CD4-positive, alpha-beta T cell treated with Interleukin-4 for 4 hours (primary cell): ENCODE data around the gene TGFB3.
"Not testable (repeated sequence)": the region's sequence is repeated elsewhere in the genome, so short reads cannot be mapped to it uniquely, and the experiment has no call there.

Experiments used
- DNase-seq: peaks from one replicate; pipeline ENCODE4 v3.0.0-alpha.2; 2020

Gene TGFB3

GRCh38 chr14:75944607-75945241, 37.1 kb downstream of the TGFB3 start:
- no peak for DNase-seq

DNA sequence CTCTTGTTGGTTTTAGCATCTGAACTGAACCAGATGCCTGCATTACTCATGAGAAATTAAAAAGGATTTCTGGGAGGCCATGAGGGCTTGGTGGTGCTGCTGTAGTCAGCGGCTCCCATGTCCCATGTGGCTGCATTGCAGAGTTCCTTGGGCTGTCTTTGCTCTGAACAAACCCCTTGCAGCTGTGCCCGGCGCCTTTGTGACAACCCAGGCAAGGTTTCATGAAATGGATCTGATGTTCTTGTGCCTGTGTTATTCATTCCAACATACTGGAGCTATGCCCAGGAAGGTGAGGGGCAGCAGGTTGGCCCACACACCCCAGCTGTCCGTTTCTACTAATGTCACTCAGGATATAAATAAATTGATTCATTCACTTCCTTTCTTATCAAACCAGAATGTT, 40.8 kb downstream of the TGFB3 start:
- no peak for DNase-seq

- DNase-seq: no peak
Measured at GRCh38 chr14:75939200-75939599, 42.6 kb downstream of the TGFB3 start.

GRCh38 chr14:75934998-75935628, 46.7 kb downstream of the TGFB3 start:
- DNase-seq: no peak

GRCh38 chr14:75933712-75934296, 48.0 kb downstream of the TGFB3 start:
- DNase-seq: no peak

- DNase-seq: no peak
Measured at GRCh38 chr14:75928690-75929181, 53.1 kb downstream of the TGFB3 start.

DNA sequence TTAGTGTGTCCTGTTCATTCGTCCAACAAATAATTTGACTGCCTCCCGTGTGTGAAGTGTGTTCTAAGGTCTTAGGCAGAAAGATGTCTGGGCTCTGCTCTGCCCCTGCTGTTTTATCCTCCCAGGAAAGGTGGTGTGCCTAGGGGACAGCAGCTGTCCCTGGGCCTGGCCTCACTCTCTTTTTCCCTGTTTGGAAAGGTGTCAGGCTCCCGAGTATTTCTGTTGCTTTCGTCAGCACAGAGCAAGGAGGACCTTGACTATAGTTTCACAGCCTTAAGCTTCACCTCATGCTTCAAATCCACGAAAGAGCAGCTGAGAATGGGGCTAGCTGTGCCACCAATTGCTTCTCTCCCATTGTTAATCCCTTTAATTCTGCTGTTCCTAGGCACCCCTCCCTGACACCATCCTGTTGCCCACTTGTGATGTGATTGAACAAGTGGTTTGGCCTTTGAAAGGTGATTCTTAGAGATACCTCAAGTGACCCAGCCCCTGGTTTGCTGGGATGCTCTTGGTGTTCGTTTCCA, 54.2 kb downstream of the TGFB3 start:
- DNase-seq: no peak

DNA sequence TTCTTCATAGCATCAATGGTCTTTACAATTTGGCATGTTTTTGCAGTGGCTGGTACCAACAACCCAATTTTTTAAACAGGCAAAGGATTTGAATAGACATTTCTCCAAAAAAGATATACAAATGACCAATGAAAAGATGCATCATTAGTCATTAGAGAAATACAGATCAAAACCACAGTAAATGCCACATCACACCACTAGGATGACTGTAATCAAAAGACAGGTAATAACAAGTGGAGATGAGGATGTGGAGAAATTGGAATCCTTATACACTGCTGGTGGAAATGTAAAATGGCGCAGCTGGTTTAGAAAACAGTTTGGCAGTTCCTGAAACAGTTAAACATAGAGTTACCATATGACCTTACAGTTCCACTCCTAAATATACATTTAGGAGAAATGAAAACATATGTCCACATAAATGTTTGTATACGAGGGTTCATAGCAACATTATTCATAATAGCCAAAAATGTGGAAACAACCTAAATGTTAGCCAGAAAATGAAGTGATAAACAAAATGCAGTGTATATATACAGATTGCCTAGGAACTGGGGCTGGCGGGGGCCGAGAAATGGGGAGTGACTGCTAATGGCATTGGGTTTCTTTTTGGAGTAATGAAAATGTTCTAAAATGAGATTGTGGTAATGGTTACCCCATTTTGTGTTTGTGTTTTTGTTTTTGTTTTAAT, 55.2 kb downstream of the TGFB3 start:
- DNase-seq: no peak

DNA sequence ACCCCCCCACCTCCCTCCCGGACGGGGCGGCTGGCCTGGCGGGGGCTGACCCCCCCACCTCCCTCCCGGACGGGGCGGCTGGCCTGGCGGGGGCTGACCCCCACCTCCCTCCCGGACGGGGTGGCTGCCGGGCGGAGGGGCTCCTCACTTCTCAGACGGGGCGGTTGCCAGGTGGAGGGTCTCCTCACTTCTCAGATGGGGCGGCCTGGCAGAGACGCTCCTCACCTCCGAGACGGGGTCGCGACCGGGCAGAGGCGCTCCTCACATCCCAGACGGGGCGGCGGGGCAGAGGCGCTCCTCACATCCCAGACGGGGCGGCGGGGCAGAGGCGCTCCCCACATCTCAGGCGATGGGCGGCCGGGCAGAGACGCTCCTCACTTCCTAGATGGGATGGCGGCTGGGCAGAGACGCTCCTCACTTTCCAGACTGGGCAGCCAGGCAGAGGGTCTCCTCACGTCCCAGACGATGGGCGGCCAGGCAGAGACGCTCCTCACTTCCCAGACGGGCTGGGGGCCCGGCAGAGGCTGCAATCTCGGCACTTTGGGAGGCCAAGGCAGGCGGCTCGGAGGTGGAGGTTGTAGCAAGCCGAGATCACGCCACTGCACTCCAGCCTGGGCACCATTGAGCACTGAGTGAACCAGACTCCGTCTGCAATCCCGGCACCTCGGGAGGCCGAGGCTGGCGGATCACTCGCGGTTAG, 56.5 kb downstream of the TGFB3 start:
- DNase-seq: not testable (repeated sequence)

GRCh38 chr14:75920421-75920820, 61.4 kb downstream of the TGFB3 start:
- not testable (repeated sequence) for DNase-seq

DNA sequence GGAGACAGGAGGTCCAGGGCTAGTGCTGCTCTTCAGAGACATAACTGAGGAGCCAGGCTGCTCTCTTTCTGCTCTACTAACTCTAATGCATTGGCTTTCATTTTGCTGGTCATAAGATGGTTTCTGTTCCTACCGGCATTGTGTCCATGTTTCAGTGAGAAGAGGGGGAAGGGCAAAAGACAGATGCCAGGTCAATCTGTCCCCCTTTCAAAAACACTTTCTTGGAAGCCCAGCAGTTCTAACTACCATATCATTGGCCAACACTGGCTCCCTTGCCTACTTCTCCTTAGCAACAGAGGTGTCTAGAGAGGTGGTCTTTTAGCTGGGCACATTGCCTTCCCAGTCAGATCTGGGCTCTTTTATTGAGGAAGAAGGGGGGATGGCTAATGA, 63.9 kb downstream of the TGFB3 start:
- no peak for DNase-seq

DNA sequence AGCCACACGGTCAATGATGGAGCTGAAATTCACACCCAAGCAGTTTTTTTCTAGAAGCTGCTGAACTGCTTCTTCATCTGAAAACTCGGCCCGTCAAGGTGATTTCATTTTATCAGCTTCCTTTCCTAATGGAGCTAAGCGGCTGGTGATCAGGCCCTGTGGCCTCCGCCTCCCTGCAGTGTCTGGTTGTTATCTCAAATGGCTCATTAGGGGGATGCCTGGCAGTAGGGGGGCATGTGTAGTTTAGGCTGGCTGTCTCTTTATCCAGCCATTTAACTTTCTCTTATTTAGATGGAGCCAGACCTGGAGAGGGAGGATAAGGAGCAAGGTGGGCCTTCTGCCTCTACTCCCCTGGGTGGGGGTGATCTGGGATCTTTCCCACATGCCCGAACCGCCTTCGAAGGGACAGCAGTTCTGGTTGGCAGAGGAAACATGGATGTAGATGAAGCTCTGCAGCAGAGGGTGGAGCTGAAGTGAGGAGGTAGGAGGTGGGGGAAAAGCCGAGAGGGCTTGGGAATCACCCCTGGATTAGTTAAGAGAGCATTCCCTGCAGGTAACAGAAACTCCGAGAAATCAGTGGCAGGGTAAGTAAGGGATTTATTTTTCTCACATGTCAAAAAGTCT, 64.4 kb downstream of the TGFB3 start:
- no peak for DNase-seq

DNA sequence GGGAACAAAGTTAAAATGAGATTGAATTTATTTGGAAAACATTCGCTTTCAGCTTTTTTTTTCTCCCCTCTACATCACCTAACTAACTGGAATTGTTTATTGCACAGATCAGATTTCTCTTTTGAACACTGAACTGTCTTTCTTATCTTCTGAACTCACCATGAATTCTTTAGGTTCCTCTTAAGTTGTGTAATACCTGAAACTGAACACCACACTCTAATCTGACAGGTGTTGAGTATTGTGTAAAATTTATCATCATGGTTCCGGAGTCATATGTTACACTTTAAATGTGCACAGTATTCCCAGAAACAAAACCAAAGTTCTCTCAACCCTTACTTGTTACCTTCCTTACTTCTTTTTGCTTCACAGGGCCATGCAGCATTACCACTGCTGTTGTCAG, 66.8 kb downstream of the TGFB3 start:
- DNase-seq: no peak

GRCh38 chr14:75913183-75913582, 68.6 kb downstream of the TGFB3 start:
- no peak for DNase-seq

DNA sequence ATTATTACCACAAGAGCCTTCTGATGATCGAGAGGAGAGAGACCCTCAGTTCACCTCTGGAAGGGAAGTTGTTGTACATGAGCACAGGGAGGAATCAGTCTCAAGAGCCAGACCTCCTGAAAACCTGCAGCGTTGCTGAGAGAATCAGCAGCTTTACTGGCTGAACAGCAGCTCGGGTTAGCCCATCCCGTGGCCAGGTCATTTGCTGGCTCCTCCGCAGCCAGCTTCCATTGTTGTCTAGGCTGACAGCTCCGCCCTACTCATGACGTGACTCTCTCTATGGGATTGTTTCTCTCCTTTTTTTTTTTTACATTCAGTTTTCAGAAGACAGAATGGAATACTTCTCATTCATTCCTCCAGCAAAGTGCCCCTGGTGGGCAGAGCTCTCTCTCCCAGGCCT, 69.9 kb downstream of the TGFB3 start:
- DNase-seq: no peak

DNA sequence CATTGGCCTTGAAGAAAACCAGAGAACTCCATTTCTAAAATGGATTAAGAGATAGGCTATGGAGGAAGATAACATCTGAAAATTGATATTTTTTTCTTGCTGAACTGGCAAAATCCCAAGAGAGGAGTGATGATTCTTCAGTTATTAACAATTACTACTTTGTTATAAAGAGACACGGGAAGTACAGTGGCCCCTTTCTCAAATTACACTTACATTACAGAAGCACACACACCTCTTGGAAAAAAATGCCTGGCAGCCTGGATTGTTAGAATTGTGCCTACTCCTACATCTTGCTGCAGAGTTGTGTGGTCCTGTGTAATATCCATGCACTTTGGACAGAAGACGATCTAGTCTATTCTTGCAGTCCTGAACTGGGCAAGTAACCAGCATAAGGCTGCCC, 71.7 kb downstream of the TGFB3 start:
- no peak for DNase-seq

DNA sequence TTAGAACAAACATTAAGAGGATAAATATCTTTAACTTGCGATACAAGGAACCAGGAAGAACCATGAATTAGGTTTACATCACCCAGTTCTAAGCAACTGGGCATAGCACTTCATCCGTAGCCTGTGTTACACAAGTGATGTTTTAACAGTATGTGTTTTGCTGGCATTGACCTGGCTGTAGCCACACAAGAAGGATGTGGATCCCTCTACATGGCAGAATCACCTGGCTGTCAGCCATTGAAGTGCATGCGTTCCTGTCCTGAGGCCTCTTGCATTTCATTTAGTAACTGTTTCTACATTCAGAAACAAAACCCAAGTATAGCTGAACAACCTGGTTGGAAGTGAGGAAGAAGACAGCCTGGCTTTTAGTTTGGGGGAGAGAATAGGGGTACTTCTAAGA, 72.2 kb downstream of the TGFB3 start:
- DNase-seq: no peak
